ENCODE measurements around the gene BAD.
"Not testable (repeated sequence)": the region's sequence is repeated elsewhere in the genome, so short reads cannot be mapped to it uniquely, and the experiment has no call there.

Gene BAD

GRCh38 chr11:64284048-64284961 lies at the start of gene BAD:
TSS of gene BAD (minus strand) at chr11:64284665. CDS start at chr11:64284368, 297 bp downstream.
- peak; percentile 53 for DNase-seq

- no peak for DNase-seq
Measured at GRCh38 chr11:64333556-64333955, 49.1 kb upstream of the BAD start.

GRCh38 chr11:64331569-64332371 lies 47.3 kb upstream of the BAD start:
- no peak for DNase-seq

GRCh38 chr11:64330888-64331287 lies 46.4 kb upstream of the BAD start:
- no peak for DNase-seq

GRCh38 chr11:64327993-64328392 lies 43.5 kb upstream of the BAD start:
- no peak for DNase-seq

- DNase-seq: no peak
Measured at GRCh38 chr11:64327375-64327774, 42.9 kb upstream of the BAD start.

GRCh38 chr11:64324692-64325469 lies 40.4 kb upstream of the BAD start:
- no peak for DNase-seq

GRCh38 chr11:64323984-64324383 lies 39.5 kb upstream of the BAD start:
- not testable (repeated sequence) for DNase-seq

- DNase-seq: no peak
Measured at GRCh38 chr11:64323373-64323772, 38.9 kb upstream of the BAD start.

- DNase-seq: no peak
Measured at GRCh38 chr11:64322925-64323260, 38.4 kb upstream of the BAD start.

GRCh38 chr11:64321533-64321932 lies 37.1 kb upstream of the BAD start:
- DNase-seq: no peak

GRCh38 chr11:64321026-64321425 lies 36.6 kb upstream of the BAD start:
- DNase-seq: no peak

- DNase-seq: no peak
Measured at GRCh38 chr11:64320556-64320955, 36.1 kb upstream of the BAD start.

GRCh38 chr11:64318766-64319761 lies 34.6 kb upstream of the BAD start:
- DNase-seq: no peak

GRCh38 chr11:64317961-64318765 lies 33.7 kb upstream of the BAD start, which contains the start of gene PRDX5:
TSS of gene PRDX5 (plus strand) at chr11:64318121. CDS start at chr11:64318216, 95 bp downstream.
- peak; percentile 74 for DNase-seq

GRCh38 chr11:64317325-64317960 lies 33.0 kb upstream of the BAD start, which contains the start of gene TRMT112:
TSS of gene TRMT112 (minus strand) at chr11:64317559. CDS start at chr11:64317526, 33 bp downstream.
- DNase-seq: peak; percentile 79

- no peak for DNase-seq
Measured at GRCh38 chr11:64316672-64317324, 32.3 kb upstream of the BAD start.

GRCh38 chr11:64315667-64316526 lies 31.4 kb upstream of the BAD start:
- not testable (repeated sequence) for DNase-seq

Data from DMS 273 treated with DMSO at 0.1 percent for 48 hours (cell line).